Measurements from ENCODE around the gene DLK1. TPM values are rescaled to one million over a fixed set of nuclear protein-coding genes. Genes with fewer than 3 reads are reported as not detected.

Gene DLK1
- total and polyA plus RNA-seq, 2 of the 4 experiments (the other 2 are of a cell fraction): under 0.01 to 0.07 TPM

DNA sequence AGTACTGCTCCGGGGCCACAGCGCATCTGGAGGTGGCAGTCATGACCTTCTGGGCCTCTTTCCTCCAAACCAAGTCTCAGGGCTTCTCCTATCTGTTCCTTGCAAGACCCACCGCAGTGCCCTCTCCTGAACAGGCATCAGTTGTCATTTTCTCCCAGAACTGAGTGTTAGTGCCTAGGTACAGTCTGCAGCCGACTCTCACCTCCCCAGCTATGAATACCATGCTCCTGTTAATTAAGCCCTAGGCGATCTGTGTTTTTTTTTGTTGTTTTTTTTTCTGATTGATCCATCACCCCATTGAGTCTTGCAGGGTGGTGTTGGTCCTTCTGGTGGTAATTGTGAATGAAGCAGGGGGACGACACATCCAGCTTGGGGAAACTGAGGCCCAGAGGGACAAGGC, 47.5 kb upstream of the DLK1 start:
- Histone ChIP-seq H4K20me1 (ENCODE audit: insufficient read depth, low read length) (no peaks in the 10 kb centered on the region; the same call in 1 of the 2 replicates), H3K27ac (ENCODE audit: insufficient read depth, low read length) (no peak overlapping the region), H3K14ac (replicated peaks; ENCODE audit: low read depth, low read length) (no peak overlapping the region), H4K5ac (ENCODE audit: low read depth, low read length) (no peak overlapping the region), H3K9me1 (ENCODE audit: insufficient read depth, low read length) (no peaks in the 10 kb centered on the region; the same call in 1 of the 2 replicates), H3K9me3 (ENCODE audit: control insufficient read depth, insufficient read depth, low read length) (peaks cover 2% of the 10 kb centered on the region; the same call in 1 of the 2 replicates), H3K56ac (ENCODE audit: extremely low read depth, insufficient read depth, low read length) (no peak overlapping the region), H2BK120ac (ENCODE audit: low read depth, low read length) (no peak overlapping the region), H2BK5ac (ENCODE audit: low read depth, low read length, poor library complexity, severe bottlenecking) (no peak overlapping the region), H2BK20ac (ENCODE audit: low read depth, low read length) (no peak overlapping the region), H3K79me1 (ENCODE audit: low read depth in 1 of 2, low read length in 2 of 2) (no peaks in the 10 kb centered on the region), H3K4me1 (ENCODE audit: control insufficient read depth, insufficient read depth, low read length) (peaks cover 10% of the 10 kb centered on the region), H3K4me2 (ENCODE audit: low read depth, low read length) (no peak overlapping the region), H3K18ac (ENCODE audit: low read depth, low read length) (no peak overlapping the region), H3K9ac (ENCODE audit: low read depth, low read length) (no peak overlapping the region), H2AFZ (replicated peaks; ENCODE audit: low read length, poor library complexity) (no peak overlapping the region), H3K4ac (ENCODE audit: low read depth, low read length) (no peak overlapping the region), H4K8ac (ENCODE audit: low read depth in 2 of 2, low read length in 2 of 2) (no peak overlapping the region), H2AK5ac (ENCODE audit: low read depth, low read length) (no peak overlapping the region), H4K91ac (ENCODE audit: insufficient read depth, low read depth, low read length) (no peak overlapping the region), H3K36me3 (ENCODE audit: control insufficient read depth, insufficient read depth, low read length) (no peaks in the 10 kb centered on the region), H3K23ac (ENCODE audit: low read depth, low read length) (no peak overlapping the region), H3K27me3 (ENCODE audit: control insufficient read depth, insufficient read depth, low read length) (peaks cover 12% of the 10 kb centered on the region), H3K4me3 (ENCODE audit: insufficient read depth, low read depth, low read length) (no peak overlapping the region), H2BK15ac (ENCODE audit: low read depth, low read length) (no peak overlapping the region), H2AK9ac (replicated peaks; ENCODE audit: low read depth, low read length, poor library complexity) (no peak overlapping the region)
- no peak for ATAC-seq (ENCODE audit: low read depth)
- POLR2A ChIA-PET (ENCODE audit: unreplicated experiment): no interaction called here
- TF ChIP-seq SMC3 (IDR thresholded peaks at IDR 0.05; ENCODE audit: low read depth, low read length): no peak
- TF ChIP-seq NFE2L2 (IDR thresholded peaks at IDR 0.05; ENCODE audit: low read depth, low read length): no peak
- TF ChIP-seq CHD1 (IDR thresholded peaks at IDR 0.05; ENCODE audit: low read depth, low read length): no peak
- no peak for TF ChIP-seq FOS (IDR thresholded peaks at IDR 0.05; ENCODE audit: low read depth, low read length)
- TF ChIP-seq RCOR1 (IDR thresholded peaks at IDR 0.05; ENCODE audit: insufficient replicate concordance, low read length): no peak
- TF ChIP-seq, protein P1, sequence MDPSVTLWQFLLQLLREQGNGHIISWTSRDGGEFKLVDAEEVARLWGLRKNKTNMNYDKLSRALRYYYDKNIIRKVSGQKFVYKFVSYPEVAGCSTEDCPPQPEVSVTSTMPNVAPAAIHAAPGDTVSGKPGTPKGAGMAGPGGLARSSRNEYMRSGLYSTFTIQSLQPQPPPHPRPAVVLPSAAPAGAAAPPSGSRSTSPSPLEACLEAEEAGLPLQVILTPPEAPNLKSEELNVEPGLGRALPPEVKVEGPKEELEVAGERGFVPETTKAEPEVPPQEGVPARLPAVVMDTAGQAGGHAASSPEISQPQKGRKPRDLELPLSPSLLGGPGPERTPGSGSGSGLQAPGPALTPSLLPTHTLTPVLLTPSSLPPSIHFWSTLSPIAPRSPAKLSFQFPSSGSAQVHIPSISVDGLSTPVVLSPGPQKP (IDR thresholded peaks at IDR 0.05; ENCODE audit: borderline replicate concordance, low read depth, low read length): no peak
- intact Hi-C loops (cut with micrococcal nuclease): no loop called here
- BruUV-seq (replicated peaks): no TSS peak
- DNase-seq: no peak
- CTCF ChIA-PET: no interaction called here
- in situ Hi-C loops (cut with MboI; ENCODE audit: low sequenced_read_pairs): no loop called here
- WGBS, 2 experiments (ENCODE audit: extremely low coverage in 2 of 2, insufficient read length in 1 of 2): 100% methylated on average over 1 of the region's 6 CpGs; no CpG with 5 or more reads in 1 of the 2 experiments
- dilution Hi-C loops (cut with HindIII; ENCODE audit: low sequenced_read_pairs, unreplicated experiment): no loop called here
